MCF 10A (cell line): ENCODE results near the gene ADGRL2. TPM values are rescaled to one million over a fixed set of nuclear protein-coding genes. Genes with fewer than 3 reads are reported as not detected.

Source experiments
- BruUV-seq: library from RNA; stranded (reverse); fragments of 400-500 nt; replicated peaks from 2 replicates; lab custom pipeline; 2021; lab: Mats Ljungman, UMichigan
- CTCF ChIA-PET: fragments of 300-600 bp; sonication (Branson Sonifier 250); formaldehyde crosslinking; extraction: SDS; loops from one replicate; lab custom pipeline; 2021; ENCODE audit warnings: antibody characterized with exemption, inconsistent platforms; lab: Yijun Ruan, JAX
- POLR2A ChIA-PET: fragments of 300-600, 350-650 bp; sonication (Branson Sonifier 250); formaldehyde crosslinking; extraction: SDS; loops from one replicate; lab custom pipeline; 2020; ENCODE audit warnings: antibody characterized with exemption, inconsistent platforms; lab: Yijun Ruan, JAX
- DNase-seq: peaks from one replicate; pipeline ENCODE4 v3.0.0-alpha.2; 2018; ENCODE audit not compliant: unreplicated experiment
- H3K27ac Mint-ChIP-seq: one replicate; pipeline ENCODE4 v1.8.0; 2022; ENCODE audit warnings: mild to moderate bottlenecking, low read depth, mixed read lengths; ENCODE audit not compliant: unreplicated experiment
- H3K27me3 Mint-ChIP-seq: one replicate; pipeline ENCODE4 v1.8.0; 2022; ENCODE audit warnings: mixed read lengths; ENCODE audit not compliant: insufficient read depth, unreplicated experiment
- H3K36me3 Mint-ChIP-seq: one replicate; pipeline ENCODE4 v1.8.0; 2022; ENCODE audit warnings: mild to moderate bottlenecking, moderate library complexity, mixed read lengths; ENCODE audit not compliant: insufficient read depth, unreplicated experiment
- H3K4me1 Mint-ChIP-seq: one replicate; pipeline ENCODE4 v1.8.0; 2022; ENCODE audit warnings: mixed read lengths; ENCODE audit not compliant: insufficient read depth, unreplicated experiment
- H3K4me3 Mint-ChIP-seq: one replicate; pipeline ENCODE4 v1.8.0; 2022; ENCODE audit warnings: mild to moderate bottlenecking, moderate library complexity, mixed read lengths; ENCODE audit not compliant: unreplicated experiment
- H3K9me3 Mint-ChIP-seq: one replicate; pipeline ENCODE4 v1.8.0; 2022; ENCODE audit warnings: mixed read lengths; ENCODE audit not compliant: unreplicated experiment
- CTCF ChIP-seq: fragments of 200-600 bp; IDR thresholded peaks from one replicate; pipeline ENCODE4 v1.8.0; 2022; ENCODE audit warnings: antibody characterized with exemption, mild to moderate bottlenecking; ENCODE audit not compliant: unreplicated experiment
- intact Hi-C: fragments of 100-400 bp; cut with micrococcal nuclease; formaldehyde crosslinking; loops from 2 replicates; pipeline ENCODE4 v1.14.1; 2022
- total RNA-seq: library from RNA; stranded (reverse); gene quantifications from 2 replicates; pipeline ENCODE4 v1.2.3, GENCODE V29; 2022

ADGRL2 gene
- total RNA-seq, 1 experiment from 2014 or later, result 3.0 TPM

GRCh38 chr1:82019508-82019907 lies 218.8 kb downstream of the ADGRL2 start:
- ChIA-PET POLR2A (no interaction called here), CTCF (no interaction called here)
- Mint-ChIP-seq H3K36me3 (no peaks in the 10 kb centered on the region), H3K4me1 (no peaks in the 10 kb centered on the region), H3K4me3 (no peak overlapping the region), H3K27me3 (no peaks in the 10 kb centered on the region), H3K9me3 (no peaks in the 10 kb centered on the region), H3K27ac (no peak overlapping the region)
- intact Hi-C loops, result no loop called here
- TF ChIP-seq CTCF, result no peak
- no TSS peak for BruUV-seq
- no peak for DNase-seq

DNA sequence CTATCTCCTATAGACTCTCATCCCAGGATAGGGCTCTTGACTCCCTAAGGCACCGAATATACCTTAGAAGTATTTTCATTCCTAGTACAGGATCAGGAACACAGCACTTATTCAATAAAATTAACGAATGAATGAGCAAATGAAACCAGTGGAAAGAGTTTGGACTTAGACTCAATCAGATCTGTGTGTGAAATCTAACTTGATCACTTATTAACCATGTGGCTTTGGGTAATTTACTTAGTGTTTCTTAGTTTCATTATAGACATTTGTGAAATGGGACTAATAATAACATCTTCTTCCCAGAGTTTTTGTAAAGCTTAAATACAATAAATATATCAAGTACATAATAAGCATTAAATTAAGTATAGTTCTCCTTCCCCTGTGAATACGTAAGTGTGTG lies 230.1 kb downstream of the ADGRL2 start:
- Mint-ChIP-seq H3K4me3 (no peak overlapping the region), H3K36me3 (no peaks in the 10 kb centered on the region), H3K27me3 (no peaks in the 10 kb centered on the region), H3K27ac (no peak overlapping the region), H3K4me1 (no peaks in the 10 kb centered on the region), H3K9me3 (no peaks in the 10 kb centered on the region)
- intact Hi-C loops, result no loop called here
- ChIA-PET CTCF (no interaction called here), POLR2A (no interaction called here)
- no peak for TF ChIP-seq CTCF
- no peak for DNase-seq
- no TSS peak for BruUV-seq

GRCh38 chr1:82032068-82032467 lies 231.3 kb downstream of the ADGRL2 start:
- H3K36me3 Mint-ChIP-seq, result no peaks in the 10 kb centered on the region
- H3K27me3 Mint-ChIP-seq, result no peaks in the 10 kb centered on the region
- no peak overlapping the region for H3K27ac Mint-ChIP-seq
- DNase-seq, result no peak
- BruUV-seq, result no TSS peak
- no peaks in the 10 kb centered on the region for H3K9me3 Mint-ChIP-seq
- POLR2A ChIA-PET, result no interaction called here
- no peak for TF ChIP-seq CTCF
- no peaks in the 10 kb centered on the region for H3K4me1 Mint-ChIP-seq
- intact Hi-C loops, result no loop called here
- no peak overlapping the region for H3K4me3 Mint-ChIP-seq
- CTCF ChIA-PET, result interaction anchor here (0.5 to 0.6 kb wide), 2 partner anchors 345 to 645 kb away, joined by 3 to 4 read pairs; no protein-coding TSS in a partner anchor

DNA sequence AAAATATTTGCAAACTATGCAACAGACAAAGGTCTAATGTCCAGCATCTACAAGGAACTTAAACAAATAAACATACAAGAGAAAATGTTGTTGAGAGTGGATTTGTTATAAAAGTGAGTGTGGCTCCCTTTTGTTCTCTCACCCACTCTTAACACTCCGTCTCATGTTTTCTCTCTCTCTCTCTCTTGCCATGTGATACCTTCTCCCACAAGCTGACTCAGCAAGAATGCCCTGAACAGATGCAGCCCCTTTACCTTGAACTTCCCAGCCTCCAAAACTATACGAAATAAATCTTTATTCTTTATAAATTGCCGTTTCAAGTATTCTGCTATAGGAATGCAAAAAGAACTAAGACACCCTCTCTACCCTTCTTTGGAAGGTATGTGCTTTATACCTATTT lies 234.1 kb downstream of the ADGRL2 start:
- no peak for TF ChIP-seq CTCF
- Mint-ChIP-seq H3K4me1 (no peaks in the 10 kb centered on the region), H3K9me3 (no peaks in the 10 kb centered on the region), H3K36me3 (no peaks in the 10 kb centered on the region), H3K27me3 (no peaks in the 10 kb centered on the region), H3K4me3 (no peak overlapping the region), H3K27ac (no peak overlapping the region)
- DNase-seq, result no peak
- no TSS peak for BruUV-seq
- intact Hi-C loops, result no loop called here
- CTCF ChIA-PET, result no interaction called here
- POLR2A ChIA-PET, result interaction anchor here (0.7 kb wide), 1 partner anchor 597 kb away, joined by 3 read pairs; no protein-coding TSS in a partner anchor
